DMS79 (cell line): ENCODE data around the gene LRTM2.
A peak's percentile ranks its signal among the peaks of the same experiment; 100 is the strongest.

ENCODE experiments used
- DNase-seq: peaks from one replicate; lab custom pipeline; 2025; lab: John Stamatoyannopoulos, UW

The LRTM2 gene

GRCh38 chr12:1829306-1829900 lies 9.0 kb downstream of the LRTM2 start:
- DNase-seq: no peak

GRCh38 chr12:1830401-1830845 lies 10.1 kb downstream of the LRTM2 start:
- DNase-seq: no peak

GRCh38 chr12:1830981-1831963 lies 10.9 kb downstream of the LRTM2 start:
- DNase-seq: peak; percentile 85

- DNase-seq: no peak
These were observed 12.6 kb downstream of the LRTM2 start for GRCh38 chr12:1832801-1833595.

GRCh38 chr12:1833596-1834028 lies 13.2 kb downstream of the LRTM2 start:
- no peak for DNase-seq

- no peak for DNase-seq
These were observed 14.0 kb downstream of the LRTM2 start for GRCh38 chr12:1834186-1834925.

GRCh38 chr12:1835211-1836131 lies 15.1 kb downstream of the LRTM2 start:
- DNase-seq: no peak

- no peak for DNase-seq
These were observed 16.0 kb downstream of the LRTM2 start for GRCh38 chr12:1836241-1836803.

GRCh38 chr12:1836854-1837421 lies 16.6 kb downstream of the LRTM2 start:
- peak; percentile 12 for DNase-seq

GRCh38 chr12:1837541-1838204 lies 17.3 kb downstream of the LRTM2 start:
- DNase-seq: no peak

GRCh38 chr12:1838205-1838993 lies 18.0 kb downstream of the LRTM2 start:
- no peak for DNase-seq

GRCh38 chr12:1838994-1839365 lies 18.6 kb downstream of the LRTM2 start:
- no peak for DNase-seq

- no peak for DNase-seq
These were observed 19.1 kb downstream of the LRTM2 start for GRCh38 chr12:1839464-1839863.

GRCh38 chr12:1839956-1840951 lies 19.9 kb downstream of the LRTM2 start:
- DNase-seq: no peak

GRCh38 chr12:1840981-1841425 lies 20.6 kb downstream of the LRTM2 start:
- DNase-seq: no peak

- DNase-seq: no peak
These were observed 21.3 kb downstream of the LRTM2 start for GRCh38 chr12:1841586-1842182.
